Fibroblast of upper back skin (primary cell): ENCODE results near the gene KRT8.
A peak's percentile ranks its signal among the peaks of the same experiment; 100 is the strongest.

Experiments
- DNase-seq: peaks from one replicate; pipeline ENCODE4 v3.0.0-alpha.2; 2013

KRT8 gene

GRCh38 chr12:52904509-52905300 is at the start of gene KRT8:
Gene KRT8 (minus strand): TSS chr12:52905076. CDS start chr12:52904981, 95 bp downstream.
- DNase-seq = peak; percentile 17

- no peak for DNase-seq
These were observed 48.4 kb upstream of the KRT8 start for GRCh38 chr12:52953181-52953841.

GRCh38 chr12:52952076-52952801 is 47.4 kb upstream of the KRT8 start:
- no peak for DNase-seq

GRCh38 chr12:52951640-52952039 is 46.8 kb upstream of the KRT8 start:
- no peak for DNase-seq

- DNase-seq = no peak
These were observed 46.2 kb upstream of the KRT8 start for GRCh38 chr12:52951126-52951525.

GRCh38 chr12:52950553-52950952 is 45.7 kb upstream of the KRT8 start:
- DNase-seq = no peak

- DNase-seq = peak; percentile 74
These were observed 44.8 kb upstream of the KRT8 start for GRCh38 chr12:52949413-52950331.

- no peak for DNase-seq
These were observed 43.0 kb upstream of the KRT8 start for GRCh38 chr12:52947738-52948423.

- DNase-seq = no peak
These were observed 42.1 kb upstream of the KRT8 start for GRCh38 chr12:52946797-52947547.

- DNase-seq = no peak
These were observed 41.5 kb upstream of the KRT8 start for GRCh38 chr12:52946334-52946733.

- DNase-seq = peak; percentile 68
These were observed 40.7 kb upstream of the KRT8 start for GRCh38 chr12:52945389-52946232.

GRCh38 chr12:52944683-52945388 is 40.0 kb upstream of the KRT8 start:
- DNase-seq = no peak

- DNase-seq = no peak
These were observed 38.0 kb upstream of the KRT8 start for GRCh38 chr12:52942901-52943181.

GRCh38 chr12:52942066-52942900 is 37.4 kb upstream of the KRT8 start:
- no peak for DNase-seq

- DNase-seq = no peak
These were observed 24.7 kb upstream of the KRT8 start for GRCh38 chr12:52929538-52929937.

GRCh38 chr12:52927964-52928363 is 23.1 kb upstream of the KRT8 start:
- no peak for DNase-seq

GRCh38 chr12:52926596-52927234 is 21.8 kb upstream of the KRT8 start:
- DNase-seq = no peak
